Endothelial cell (in vitro differentiated cells): Measurements from ENCODE around the gene ANO4. TPM values are rescaled to one million over a fixed set of nuclear protein-coding genes. Genes with fewer than 3 reads are reported as not detected.

Experiments used
- DNase-seq: peaks from one replicate; pipeline ENCODE4 v3.0.0; 2021; ENCODE audit warnings: low spot score
- H3K27ac Mint-ChIP-seq: one replicate; pipeline ENCODE4 v1.8.0; 2021; ENCODE audit warnings: mixed read lengths, inconsistent platforms; ENCODE audit not compliant: unreplicated experiment
- H3K27me3 Mint-ChIP-seq: one replicate; pipeline ENCODE4 v1.8.0; 2021; ENCODE audit warnings: mild to moderate bottlenecking, moderate library complexity, mixed read lengths, inconsistent platforms; ENCODE audit not compliant: unreplicated experiment
- H3K36me3 Mint-ChIP-seq: one replicate; pipeline ENCODE4 v1.8.0; 2021; ENCODE audit warnings: mild to moderate bottlenecking, low read depth, mixed read lengths, inconsistent platforms; ENCODE audit not compliant: unreplicated experiment
- H3K4me1 Mint-ChIP-seq: one replicate; pipeline ENCODE4 v1.8.0; 2021; ENCODE audit warnings: mild to moderate bottlenecking, mixed read lengths, inconsistent platforms; ENCODE audit not compliant: unreplicated experiment
- H3K4me3 Mint-ChIP-seq: one replicate; pipeline ENCODE4 v1.8.0; 2021; ENCODE audit warnings: mild to moderate bottlenecking, mixed read lengths, inconsistent platforms; ENCODE audit not compliant: unreplicated experiment
- H3K9me3 Mint-ChIP-seq: one replicate; pipeline ENCODE4 v1.8.0; 2021; ENCODE audit warnings: mixed read lengths, inconsistent platforms; ENCODE audit not compliant: unreplicated experiment
- CTCF ChIP-seq: fragments of 200-600 bp; sonication (generic); IDR thresholded peaks from one replicate; pipeline ENCODE4 v1.5.0; 2021; ENCODE audit warnings: antibody characterized with exemption; ENCODE audit not compliant: unreplicated experiment
- total RNA-seq: library from RNA; stranded (reverse); fragmentation: NEBNext Ultra II Directional; extraction: Animal tissue kit (Norgen Biotek cat#: 25700); gene quantifications from one replicate; pipeline ENCODE4 v1.2.1, GENCODE V29; 2021; ENCODE audit not compliant: unreplicated experiment

The ANO4 gene
- total RNA-seq, 1 donor from 2014 or later = 1.1 TPM

DNA sequence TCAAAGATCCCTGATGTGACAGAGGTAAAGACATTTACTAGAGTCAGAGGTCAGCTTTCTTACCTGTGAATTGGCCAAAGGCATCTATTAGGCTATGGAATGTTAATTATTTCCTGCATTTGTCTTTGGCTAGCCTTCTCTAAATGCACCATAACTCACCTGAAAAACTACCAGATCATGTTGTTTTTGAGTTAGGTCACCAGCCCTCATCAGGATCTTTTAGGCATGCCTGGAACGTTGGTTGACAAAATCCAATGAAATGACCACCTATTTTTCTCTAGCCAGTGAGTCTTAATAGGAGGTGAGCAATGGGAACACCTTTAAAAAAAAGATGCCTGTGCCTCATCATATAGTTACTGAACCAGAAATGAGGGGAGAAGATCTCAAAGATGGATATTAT is 46.2 kb downstream of the ANO4 start:
- Mint-ChIP-seq H3K4me1 (peaks cover 12% of the 10 kb centered on the region), H3K36me3 (no peaks in the 10 kb centered on the region)

GRCh38 chr12:100842156-100842555 is 47.6 kb downstream of the ANO4 start:
- H3K36me3 Mint-ChIP-seq = no peaks in the 10 kb centered on the region
- TF ChIP-seq CTCF = no peak
- no peak for DNase-seq
- H3K4me1 Mint-ChIP-seq = peaks cover 8% of the 10 kb centered on the region
- no peak overlapping the region for H3K4me3 Mint-ChIP-seq
- peak overlapping the region; percentile 14 for H3K27ac Mint-ChIP-seq
- H3K27me3 Mint-ChIP-seq = no peaks in the 10 kb centered on the region
- H3K9me3 Mint-ChIP-seq = no peaks in the 10 kb centered on the region

More for the DNA sequence above, 46.2 kb downstream of the ANO4 start:
- no peak overlapping the region for H3K4me3 Mint-ChIP-seq
- no peak overlapping the region for H3K27ac Mint-ChIP-seq
- H3K9me3 Mint-ChIP-seq = no peaks in the 10 kb centered on the region
- no peak for TF ChIP-seq CTCF
- no peak for DNase-seq
- no peaks in the 10 kb centered on the region for H3K27me3 Mint-ChIP-seq

DNA sequence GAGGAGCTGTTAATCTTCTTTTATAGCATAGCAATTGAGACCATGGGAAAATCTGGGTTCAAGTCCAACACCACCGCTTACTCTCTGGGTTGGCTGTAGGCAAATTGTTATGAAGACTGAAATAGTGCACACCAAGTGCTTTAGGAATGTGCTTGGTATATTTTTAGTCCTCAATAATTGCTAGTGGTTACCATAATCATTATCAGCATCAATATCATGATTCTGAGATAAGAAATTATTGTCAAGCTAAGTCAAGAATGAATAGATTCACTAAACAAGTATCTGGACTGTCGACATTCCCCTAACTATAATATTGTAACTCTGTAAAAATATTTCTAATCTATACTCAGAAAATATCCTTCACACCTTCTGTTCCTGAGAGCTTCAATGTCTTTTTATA is 48.5 kb downstream of the ANO4 start:
- Mint-ChIP-seq H3K9me3 (no peaks in the 10 kb centered on the region), H3K27ac (no peak overlapping the region), H3K4me1 (peaks cover 8% of the 10 kb centered on the region), H3K4me3 (no peak overlapping the region), H3K36me3 (no peaks in the 10 kb centered on the region), H3K27me3 (no peaks in the 10 kb centered on the region)
- TF ChIP-seq CTCF = no peak
- no peak for DNase-seq

GRCh38 chr12:100845095-100845494 is 50.5 kb downstream of the ANO4 start:
- H3K4me1 Mint-ChIP-seq = peaks cover 8% of the 10 kb centered on the region
- H3K4me3 Mint-ChIP-seq = no peak overlapping the region
- no peak for DNase-seq
- H3K9me3 Mint-ChIP-seq = no peaks in the 10 kb centered on the region
- TF ChIP-seq CTCF = no peak
- no peaks in the 10 kb centered on the region for H3K36me3 Mint-ChIP-seq
- no peaks in the 10 kb centered on the region for H3K27me3 Mint-ChIP-seq
- H3K27ac Mint-ChIP-seq = no peak overlapping the region

DNA sequence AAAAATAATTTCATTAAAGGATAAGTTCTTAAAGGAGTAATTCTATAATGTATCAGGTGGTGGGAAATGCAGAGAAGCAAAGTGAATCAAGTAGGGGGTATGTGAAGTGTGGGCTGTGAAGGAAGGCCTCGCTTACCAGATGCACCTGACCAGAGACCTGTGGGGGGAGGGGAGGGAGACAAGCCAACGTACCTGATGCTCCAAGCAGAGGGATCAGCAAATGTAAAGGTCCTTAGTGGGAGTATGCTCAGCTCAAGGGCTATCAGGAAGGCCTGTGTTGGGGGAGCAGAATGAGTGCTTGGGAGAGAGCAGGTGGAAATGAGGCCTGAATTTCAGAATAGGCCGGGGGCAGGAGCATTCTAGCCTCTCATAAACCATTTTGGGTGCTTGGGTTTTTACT is 57.1 kb downstream of the ANO4 start:
- no peak overlapping the region for H3K4me3 Mint-ChIP-seq
- no peaks in the 10 kb centered on the region for H3K27me3 Mint-ChIP-seq
- peaks cover 9% of the 10 kb centered on the region for H3K4me1 Mint-ChIP-seq
- H3K36me3 Mint-ChIP-seq = no peaks in the 10 kb centered on the region
- TF ChIP-seq CTCF = no peak
- no peak overlapping the region for H3K27ac Mint-ChIP-seq
- H3K9me3 Mint-ChIP-seq = no peaks in the 10 kb centered on the region
- DNase-seq = no peak
